ENCODE results near the gene SEMA3E. TPM values are rescaled to one million over a fixed set of nuclear protein-coding genes. Genes with fewer than 3 reads are reported as not detected.

Gene SEMA3E
- 0.44 and 0.73 TPM in 2 replicates for total RNA-seq (2013; cell fraction: nucleolus; rRNA removed)
- 1.1 and 1.2 TPM in 2 replicates for total RNA-seq (2014; rRNA removed)
- total RNA-seq (2014; rRNA removed; fragmentation: Illumina TruSeq; extraction: Trizol) = 0.85 and 1.2 TPM in 2 replicates
- total RNA-seq (2021) = 1.4 and 2.0 TPM in 2 replicates
- not detected for polyA plus RNA-seq (2011; ENCODE audit: low read depth)
- 0.07 and 0.08 TPM in 2 replicates for polyA plus RNA-seq (2011; rRNA removed)
- 0.01 TPM in 1 of 2 replicates, not detected in the other for polyA plus RNA-seq (2011; cell fraction: cytosol; rRNA removed)
- polyA plus RNA-seq (2011; cell fraction: nucleus; rRNA removed) = 0.01 TPM in 1 of 2 replicates, not detected in the other
- not detected in 2 replicates for polyA plus RNA-seq (2012)
- polyA plus RNA-seq (2014; fragmentation: Illumina TruSeq; extraction: Trizol) = 0.72 and 1.0 TPM in 2 replicates
- 1 to 10 TPM in 1 of 2 experiments, under 1 TPM in 1; 0.47 to 1.6 TPM for polyA plus RNA-seq (2014; fragmentation: Nextera tagmentation; extraction: Ambion mirVana)
- polyA plus RNA-seq (2014; rRNA removed) = 0.30 and 0.76 TPM in 2 replicates
- 1 to 10 TPM in 1 of 2 experiments, under 1 TPM in 1; 0.78 to 1.1 TPM for polyA plus RNA-seq (2016; fragmentation: Nextera tagmentation; extraction: Ambion mirVana)
- 0.10 and 0.15 TPM in 2 replicates for polyA minus RNA-seq (2011; rRNA and poly(A)+ RNA removed)
- not detected in 2 replicates for polyA minus RNA-seq (2011; cell fraction: cytosol; rRNA and poly(A)+ RNA removed)
- 0.36 and 0.57 TPM in 2 replicates for polyA minus RNA-seq (2011; cell fraction: nucleus; rRNA and poly(A)+ RNA removed)
- Bru-seq, nascent RNA = percentile 9 among the genes with signal in this experiment
- BruChase-seq, experiment 1, labeled RNA remaining after a 6-hour chase = percentile 3 among the genes with signal in this experiment
- percentile 6 among the genes with signal in this experiment for BruChase-seq, experiment 2, labeled RNA remaining after a 2-hour chase
- long read RNA-seq, experiment 1 = 0 reads
- long read RNA-seq, experiment 2, partial matches to known transcripts = 0 of 2 reads
- long read RNA-seq, experiment 2, other reads (novel, unspliced or antisense) = 2 of 2 reads

GRCh38 chr7:83648464-83649241 is at the start of gene SEMA3E:
Gene SEMA3E, minus strand, starts transcription at chr7:83649139.
- Histone ChIP-seq H3K79me2 (ENCODE audit: control insufficient read depth, insufficient read depth, low read length) (no peaks in the 10 kb centered on the region), H3K27me3 (replicated peaks in 1 of 2; ENCODE audit: control insufficient read depth in 2 of 2, insufficient read depth in 2 of 2, low read length in 1 of 2) (peaks cover 0 to 2% of the 10 kb centered on the region in 2 experiments; a peak in 2 of 4 replicates), H3K4me3 (no peak within 1 kb of the TSS), H3K36me3 (ENCODE audit: control insufficient read depth in 2 of 2, insufficient read depth in 2 of 2, low read length in 1 of 2) (no peaks in the 10 kb centered on the region), H3K4me1 (ENCODE audit: control insufficient read depth, insufficient read depth, low read length) (no peaks in the 10 kb centered on the region), H3K4me2 (ENCODE audit: control insufficient read depth, insufficient read depth) (no peak within 1 kb of the TSS), H3K27ac (ENCODE audit: control insufficient read depth, insufficient read depth) (no peak within 1 kb of the TSS), H2AFZ (ENCODE audit: control insufficient read depth, low read depth, low read length) (no peak within 1 kb of the TSS), H3K9ac (ENCODE audit: control insufficient read depth, insufficient read depth, low read length) (no peak within 1 kb of the TSS), H3K9me3 (replicated peaks; ENCODE audit: control insufficient read depth, insufficient read depth, low read length) (no peaks in the 10 kb centered on the region), H4K20me1 (ENCODE audit: control insufficient read depth, insufficient read depth) (no peaks in the 10 kb centered on the region)
- no peak for DNase-seq (ENCODE audit: low read depth, low spot score)
- RAD21 ChIA-PET (ENCODE audit: unreplicated experiment) = no interaction called here
- 18% methylated on average over 25 of the region's 25 CpGs for WGBS (ENCODE audit: insufficient coverage, insufficient replicate concordance, low lambda C conversion rate, missing lambda C conversion rate)
- CTCF ChIA-PET = no interaction called here
- no TSS peak for BruUV-seq (replicated peaks)
- SMC1A ChIA-PET (ENCODE audit: uncharacterized antibody, unreplicated experiment) = no interaction called here
- no peak; the same call in 1 of the 3 replicates for ATAC-seq
- POLR2A ChIA-PET = no interaction called here
- in situ Hi-C loops (cut with MboI) (no loop called here), intact Hi-C loops (cut with micrococcal nuclease; ENCODE audit: unreplicated experiment) (no loop called here)
- TF ChIP-seq EP300 (IDR thresholded peaks at IDR 0.05; ENCODE audit: borderline replicate concordance in 1 of 2, control insufficient read depth in 1 of 2, low read depth in 2 of 2, low read length in 2 of 2) (no peak), MYB (IDR thresholded peaks at IDR 0.05; ENCODE audit: borderline replicate concordance, low read depth, low read length) (no peak), HDAC2 (IDR thresholded peaks at IDR 0.05) (no peak), LARP7 (IDR thresholded peaks at IDR 0.05) (no peak), JUNB (IDR thresholded peaks at IDR 0.05) (no peak), NR2C2 (IDR thresholded peaks at IDR 0.05; ENCODE audit: borderline replicate concordance, control insufficient read depth, insufficient read length, low read depth) (no peak), EGR1 (IDR thresholded peaks at IDR 0.05; ENCODE audit: borderline replicate concordance in 1 of 2, low read depth in 2 of 2, low read length in 2 of 2) (no peak), HCFC1 (IDR thresholded peaks at IDR 0.05; ENCODE audit: low read length) (no peak), DPF2 (IDR thresholded peaks at IDR 0.05) (no peak), MYC (IDR thresholded peaks at IDR 0.05; ENCODE audit: insufficient read depth, insufficient read length, insufficient replicate concordance, low read length, severe bottlenecking) (no peak), CREM (IDR thresholded peaks at IDR 0.05; ENCODE audit: low read depth) (no peak), MXI1 (IDR thresholded peaks at IDR 0.05; ENCODE audit: low read depth, low read length) (no peak), GABPA (IDR thresholded peaks at IDR 0.05; ENCODE audit: low read depth) (no peak), ZNF622 (IDR thresholded peaks at IDR 0.05) (no peak)
- FAIRE-seq = no peak

Data from GM12878 (cell line).